ENCODE results near the gene CTSA. TPM values are rescaled to one million over a fixed set of nuclear protein-coding genes. Genes with fewer than 3 reads are reported as not detected.

Gene CTSA
- total RNA-seq, 1 experiment from 2014 or later = 282 TPM

- no peaks in the 10 kb centered on the region for H3K9me3 Mint-ChIP-seq (ENCODE audit: unreplicated experiment)
- Histone ChIP-seq H3K27me3 (replicated peaks; ENCODE audit: control insufficient read depth, insufficient read depth, low read length) (no peaks in the 10 kb centered on the region), H3K9me3 (no peaks in the 10 kb centered on the region), H3K36me3 (ENCODE audit: control insufficient read depth, insufficient read depth, low read length) (peaks cover 25% of the 10 kb centered on the region), H3K4me3 (ENCODE audit: low read depth, low read length) (no peak overlapping the region), H3K4me1 (no peaks in the 10 kb centered on the region)
- BruUV-seq (replicated peaks) = no TSS peak
- CTCF ChIA-PET = interaction anchor here (1.0 to 1.8 kb wide), 3 partner anchors 56 to 89 kb away, joined by 3 to 8 read pairs (median 3); partner anchors contain the start of genes ACOT8 and ZSWIM3
- POLR2A ChIA-PET = no interaction called here
- H3K27me3 Mint-ChIP-seq (ENCODE audit: insufficient read depth, unreplicated experiment) = no peaks in the 10 kb centered on the region
- TF ChIP-seq CTCF (IDR thresholded peaks at IDR 0.05; ENCODE audit: insufficient read depth in 1 of 2, low read depth in 1 of 2, low read length in 1 of 2, severe bottlenecking in 1 of 2, unreplicated experiment in 1 of 2) = no peak
- intact Hi-C loops (cut with micrococcal nuclease; ENCODE audit: unreplicated experiment) = no loop called here
- DNase-seq = no peak
- H3K4me3 Mint-ChIP-seq (ENCODE audit: unreplicated experiment) = no peak overlapping the region
- no peaks in the 10 kb centered on the region for H3K4me1 Mint-ChIP-seq (ENCODE audit: low read depth, unreplicated experiment)
- no peak overlapping the region for H3K27ac Mint-ChIP-seq (ENCODE audit: unreplicated experiment)
- H3K36me3 Mint-ChIP-seq (ENCODE audit: insufficient read depth, unreplicated experiment) = peaks cover 57% of the 10 kb centered on the region
These were observed 54.6 kb downstream of the CTSA start for GRCh38 chr20:45945678-45946148.

GRCh38 chr20:45946149-45946970 lies 55.2 kb downstream of the CTSA start:
- Histone ChIP-seq H3K4me1 (no peaks in the 10 kb centered on the region), H3K9me3 (no peaks in the 10 kb centered on the region), H3K36me3 (ENCODE audit: control insufficient read depth, insufficient read depth, low read length) (peaks cover 25% of the 10 kb centered on the region), H3K27me3 (replicated peaks; ENCODE audit: control insufficient read depth, insufficient read depth, low read length) (no peaks in the 10 kb centered on the region), H3K4me3 (ENCODE audit: low read depth, low read length) (no peak overlapping the region)
- no TSS peak for BruUV-seq (replicated peaks)
- Mint-ChIP-seq H3K36me3 (ENCODE audit: insufficient read depth, unreplicated experiment) (peaks cover 64% of the 10 kb centered on the region), H3K4me1 (ENCODE audit: low read depth, unreplicated experiment) (no peaks in the 10 kb centered on the region), H3K27me3 (ENCODE audit: insufficient read depth, unreplicated experiment) (no peaks in the 10 kb centered on the region), H3K9me3 (ENCODE audit: unreplicated experiment) (no peaks in the 10 kb centered on the region), H3K27ac (ENCODE audit: unreplicated experiment) (no peak overlapping the region), H3K4me3 (ENCODE audit: unreplicated experiment) (no peak overlapping the region)
- no peak for TF ChIP-seq CTCF (IDR thresholded peaks at IDR 0.05; ENCODE audit: insufficient read depth in 1 of 2, low read depth in 1 of 2, low read length in 1 of 2, severe bottlenecking in 1 of 2, unreplicated experiment in 1 of 2)
- POLR2A ChIA-PET = interaction anchor here (1.0 kb wide), 1 partner anchor 13 kb away, joined by 3 read pairs; no protein-coding TSS in a partner anchor
- no peak for DNase-seq
- intact Hi-C loops (cut with micrococcal nuclease; ENCODE audit: unreplicated experiment) = no loop called here
- CTCF ChIA-PET = interaction anchor here (0.6 to 1.2 kb wide), 3 partner anchors 15 to 56 kb away, joined by 3 to 4 read pairs (median 3); no protein-coding TSS in a partner anchor

GRCh38 chr20:45947110-45947866 lies 56.2 kb downstream of the CTSA start:
- TF ChIP-seq CTCF (IDR thresholded peaks at IDR 0.05; ENCODE audit: insufficient read depth in 1 of 2, low read depth in 1 of 2, low read length in 1 of 2, severe bottlenecking in 1 of 2, unreplicated experiment in 1 of 2) = no peak
- Mint-ChIP-seq H3K27me3 (ENCODE audit: insufficient read depth, unreplicated experiment) (no peaks in the 10 kb centered on the region), H3K4me1 (ENCODE audit: low read depth, unreplicated experiment) (no peaks in the 10 kb centered on the region), H3K36me3 (ENCODE audit: insufficient read depth, unreplicated experiment) (peaks cover 71% of the 10 kb centered on the region), H3K9me3 (ENCODE audit: unreplicated experiment) (no peaks in the 10 kb centered on the region), H3K4me3 (ENCODE audit: unreplicated experiment) (no peak overlapping the region), H3K27ac (ENCODE audit: unreplicated experiment) (no peak overlapping the region)
- ChIA-PET CTCF (interaction anchor here (0.6 to 1.3 kb wide), 4 partner anchors 12 to 57 kb away, joined by 3 to 5 read pairs (median 4); no protein-coding TSS in a partner anchor), POLR2A (interaction anchor here (0.6 to 1.0 kb wide), 3 partner anchors 10 to 14 kb away, joined by 3 to 5 read pairs (median 4); no protein-coding TSS in a partner anchor)
- H3K27me3 ChIP-seq (replicated peaks; ENCODE audit: control insufficient read depth, insufficient read depth, low read length) = no peaks in the 10 kb centered on the region
- H3K4me1 ChIP-seq = no peaks in the 10 kb centered on the region
- intact Hi-C loops (cut with micrococcal nuclease; ENCODE audit: unreplicated experiment) = no loop called here
- no peaks in the 10 kb centered on the region for H3K9me3 ChIP-seq
- BruUV-seq (replicated peaks) = no TSS peak
- no peak overlapping the region for H3K4me3 ChIP-seq (ENCODE audit: low read depth, low read length)
- peaks cover 30% of the 10 kb centered on the region for H3K36me3 ChIP-seq (ENCODE audit: control insufficient read depth, insufficient read depth, low read length)
- no peak for DNase-seq

Measured in Caco-2 (cell line).